Measurements from ENCODE around the gene SLC39A11. TPM values are rescaled to one million over a fixed set of nuclear protein-coding genes. Genes with fewer than 3 reads are reported as not detected.

Gene SLC39A11
- total RNA-seq, 1 experiment from 2014 or later: 15.2 TPM

- Histone ChIP-seq H4K91ac (ENCODE audit: insufficient read length, low read depth, low read length) (no peak overlapping the region), H3K4me1 (ENCODE audit: insufficient read depth, low read length) (peaks cover 3% of the 10 kb centered on the region; the same call in 1 of the 2 replicates), H2BK120ac (ENCODE audit: low read depth, low read length, poor library complexity, severe bottlenecking) (no peak overlapping the region), H3K79me2 (ENCODE audit: insufficient read depth, low read length) (no peaks in the 10 kb centered on the region), H3K4me2 (ENCODE audit: insufficient read depth, insufficient read length, low read length) (no peak overlapping the region), H3K9me3 (ENCODE audit: control insufficient read depth, low read depth, low read length) (no peaks in the 10 kb centered on the region), H2BK20ac (ENCODE audit: low read depth, low read length, poor library complexity, severe bottlenecking) (no peak overlapping the region), H3K79me1 (ENCODE audit: insufficient read depth, low read depth, low read length, poor library complexity, severe bottlenecking) (no peaks in the 10 kb centered on the region), H3K56ac (ENCODE audit: insufficient read length, low read depth, low read length) (no peak overlapping the region), H3K9ac (ENCODE audit: extremely low read depth, insufficient read length, low read length) (no peak overlapping the region), H3K18ac (ENCODE audit: insufficient read length, low read depth, low read length) (no peak overlapping the region), H2BK12ac (ENCODE audit: insufficient read length, low read depth, low read length) (no peak overlapping the region), H4K20me1 (ENCODE audit: control insufficient read depth, insufficient read depth, insufficient read length) (no peaks in the 10 kb centered on the region), H2BK15ac (ENCODE audit: low read depth, low read length) (0 out of 2 replicates have a peak overlapping the region, but pooled peaks have one; percentile 24), H2BK5ac (ENCODE audit: insufficient read length, low read length) (no peak overlapping the region), H3T11ph (ENCODE audit: low read length) (no peak overlapping the region), H4K8ac (replicated peaks; ENCODE audit: insufficient read length, low read depth, low read length) (no peak overlapping the region), H3K14ac (ENCODE audit: insufficient read depth, low read length) (no peak overlapping the region), H3K27ac (ENCODE audit: insufficient read length, low read depth, low read length) (no peak overlapping the region), H4K5ac (ENCODE audit: insufficient read length, low read depth, low read length) (no peak overlapping the region), H2AFZ (ENCODE audit: low read length) (no peak overlapping the region), H3K23me2 (ENCODE audit: insufficient read length, low read depth, low read length, poor library complexity, severe bottlenecking) (peaks cover 4% of the 10 kb centered on the region), H2AK5ac (ENCODE audit: insufficient read length, low read length) (no peak overlapping the region), H3K23ac (ENCODE audit: insufficient read length, low read depth, low read length) (no peak overlapping the region), H3K27me3 (ENCODE audit: insufficient read depth, low read length) (no peaks in the 10 kb centered on the region), H3K4ac (ENCODE audit: low read depth, low read length) (no peak overlapping the region)
- WGBS (ENCODE audit: extremely low coverage, insufficient read length, low lambda C conversion rate): no CpG with 5 or more reads among the region's 11 CpGs
- H3K36me3 Mint-ChIP-seq (ENCODE audit: insufficient read depth in 1 of 3, low read depth in 3 of 3): no peaks in the 10 kb centered on the region
- H3K4me3 Mint-ChIP-seq: peak overlapping the region in 1 of 2 experiments; percentile 38; a peak in 1 of 5 replicates
- H3K4me1 Mint-ChIP-seq: peaks cover 3 to 5% of the 10 kb centered on the region in 2 experiments; a peak in 2 of 4 replicates
- TF ChIP-seq, protein P1, sequence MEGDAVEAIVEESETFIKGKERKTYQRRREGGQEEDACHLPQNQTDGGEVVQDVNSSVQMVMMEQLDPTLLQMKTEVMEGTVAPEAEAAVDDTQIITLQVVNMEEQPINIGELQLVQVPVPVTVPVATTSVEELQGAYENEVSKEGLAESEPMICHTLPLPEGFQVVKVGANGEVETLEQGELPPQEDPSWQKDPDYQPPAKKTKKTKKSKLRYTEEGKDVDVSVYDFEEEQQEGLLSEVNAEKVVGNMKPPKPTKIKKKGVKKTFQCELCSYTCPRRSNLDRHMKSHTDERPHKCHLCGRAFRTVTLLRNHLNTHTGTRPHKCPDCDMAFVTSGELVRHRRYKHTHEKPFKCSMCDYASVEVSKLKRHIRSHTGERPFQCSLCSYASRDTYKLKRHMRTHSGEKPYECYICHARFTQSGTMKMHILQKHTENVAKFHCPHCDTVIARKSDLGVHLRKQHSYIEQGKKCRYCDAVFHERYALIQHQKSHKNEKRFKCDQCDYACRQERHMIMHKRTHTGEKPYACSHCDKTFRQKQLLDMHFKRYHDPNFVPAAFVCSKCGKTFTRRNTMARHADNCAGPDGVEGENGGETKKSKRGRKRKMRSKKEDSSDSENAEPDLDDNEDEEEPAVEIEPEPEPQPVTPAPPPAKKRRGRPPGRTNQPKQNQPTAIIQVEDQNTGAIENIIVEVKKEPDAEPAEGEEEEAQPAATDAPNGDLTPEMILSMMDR (conservative IDR thresholded peaks at IDR 0.05): no peak
- no peak for DNase-seq
- no peak overlapping the region for H3K27ac Mint-ChIP-seq
- no peaks in the 10 kb centered on the region; a peak in 3 of 5 replicates for H3K9me3 Mint-ChIP-seq
- H3K27me3 Mint-ChIP-seq (ENCODE audit: low read depth): peaks cover 3% of the 10 kb centered on the region
Observed at GRCh38 chr17:73138541-73139138, 46.2 kb upstream of the SLC39A11 start.
